Hepatocyte (in vitro differentiated cells): ENCODE results near the gene WNT7B.
A peak's percentile ranks its signal among the peaks of the same experiment; 100 is the strongest.

Source experiments
- CTCF ChIP-seq: fragments of 200-600 bp; sonication (generic); IDR thresholded peaks from 2 replicates; pipeline ENCODE4 v1.5.1; 2016; ENCODE audit warnings: antibody characterized with exemption, mild to moderate bottlenecking; ENCODE audit not compliant: poor library complexity
- EZH2 ChIP-seq: fragments of 200-600 bp; sonication (generic); IDR thresholded peaks from 2 replicates; pipeline ENCODE4 v1.6.1; 2016; ENCODE audit warnings: antibody characterized with exemption, mild to moderate bottlenecking, borderline replicate concordance

DNA sequence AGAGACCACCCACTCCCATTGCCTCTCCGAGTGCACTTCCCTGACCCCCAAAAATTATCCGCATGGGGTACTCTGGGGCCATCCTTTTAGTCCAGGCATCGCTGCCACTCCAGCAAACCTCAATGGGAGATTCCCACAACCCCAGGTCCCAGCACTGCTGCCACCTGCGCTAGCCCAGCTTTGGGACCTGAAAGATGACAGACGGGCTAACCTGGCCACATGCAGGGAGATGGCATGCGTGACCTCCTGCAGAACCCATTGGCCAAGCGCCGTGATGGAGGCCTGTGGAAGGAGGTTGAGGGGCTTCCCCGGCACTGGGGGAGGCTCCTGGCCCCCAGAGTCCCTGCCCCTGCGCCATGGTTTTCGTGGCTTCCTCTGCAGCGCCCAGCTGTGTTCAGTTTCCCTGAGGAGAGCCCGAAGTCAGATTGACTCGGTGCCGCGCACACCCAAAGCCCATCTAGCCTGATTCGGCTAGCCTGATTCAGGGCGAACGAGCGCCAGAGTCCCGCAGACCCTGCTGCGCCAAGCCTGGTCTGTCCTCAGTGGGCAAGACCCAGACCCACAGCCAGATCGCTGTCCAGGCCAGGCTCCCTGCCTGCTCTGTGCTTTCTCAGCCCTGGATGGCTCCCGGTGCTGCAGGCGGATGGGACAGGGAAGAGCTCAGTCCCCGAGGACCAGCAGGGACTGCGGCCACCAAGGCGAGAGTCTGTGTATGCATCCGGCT is 751 bp upstream of the WNT7B start:
- TF ChIP-seq CTCF, result no peak
- peak; percentile 59 for TF ChIP-seq EZH2
